ENCODE data around the gene LAMB1. TPM values are rescaled to one million over a fixed set of nuclear protein-coding genes. Genes with fewer than 3 reads are reported as not detected.

LAMB1 gene
- polyA plus RNA-seq, 1 donor from 2014 or later, result 7.6 TPM

DNA sequence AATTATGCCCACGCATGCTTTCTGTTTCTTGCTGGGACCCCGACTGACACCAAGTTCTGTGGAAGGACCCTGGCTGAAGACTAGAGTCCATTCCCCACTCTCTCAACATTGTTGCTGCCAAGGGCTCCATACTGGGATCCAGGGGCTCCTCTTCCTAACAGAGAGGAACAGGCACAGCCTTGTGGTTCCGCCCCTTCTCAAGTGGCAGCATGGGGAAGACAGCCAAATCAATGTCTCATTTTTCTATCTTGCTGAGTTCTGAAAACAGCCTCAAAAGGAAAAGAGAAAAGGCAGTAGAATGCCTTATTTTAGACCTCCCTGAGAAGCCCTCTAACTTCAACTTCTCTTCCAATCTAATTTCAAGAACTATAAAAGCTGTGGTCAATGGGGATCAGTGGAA, 23.7 kb upstream of the LAMB1 start:
- Histone ChIP-seq H3K79me2 (replicated peaks; ENCODE audit: insufficient read depth, low read length) (no peaks in the 10 kb centered on the region), H3K9me3 (ENCODE audit: low read length) (no peaks in the 10 kb centered on the region), H3K4me3 (ENCODE audit: low read length) (no peak overlapping the region), H3K27ac (ENCODE audit: low read length) (no peak overlapping the region), H3K9ac (ENCODE audit: low read length) (no peak overlapping the region), H4K20me1 (ENCODE audit: insufficient read depth) (no peaks in the 10 kb centered on the region), H3K9me2 (ENCODE audit: insufficient read depth, low read length) (no peaks in the 10 kb centered on the region), H3K36me3 (ENCODE audit: insufficient read depth, low read length) (no peaks in the 10 kb centered on the region), H2AFZ (ENCODE audit: low read depth, low read length) (no peak overlapping the region), H3K27me3 (ENCODE audit: insufficient read depth, low read depth, low read length) (no peaks in the 10 kb centered on the region), H3F3A (ENCODE audit: insufficient read depth, low read length, poor library complexity, severe bottlenecking) (no peaks in the 10 kb centered on the region), H3K4me2 (ENCODE audit: low read length) (no peak overlapping the region)
- TF ChIP-seq EP300 (conservative IDR thresholded peaks at IDR 0.05; ENCODE audit: poor library complexity, severe bottlenecking) (no peak), EZH2 (IDR thresholded peaks at IDR 0.05; ENCODE audit: borderline replicate concordance, insufficient read depth, low read length, poor library complexity, severe bottlenecking) (no peak), TAF1 (IDR thresholded peaks at IDR 0.05; ENCODE audit: low read depth) (no peak), RAD21 (conservative IDR thresholded peaks at IDR 0.05) (no peak)
- TF ChIP-seq, protein P1, sequence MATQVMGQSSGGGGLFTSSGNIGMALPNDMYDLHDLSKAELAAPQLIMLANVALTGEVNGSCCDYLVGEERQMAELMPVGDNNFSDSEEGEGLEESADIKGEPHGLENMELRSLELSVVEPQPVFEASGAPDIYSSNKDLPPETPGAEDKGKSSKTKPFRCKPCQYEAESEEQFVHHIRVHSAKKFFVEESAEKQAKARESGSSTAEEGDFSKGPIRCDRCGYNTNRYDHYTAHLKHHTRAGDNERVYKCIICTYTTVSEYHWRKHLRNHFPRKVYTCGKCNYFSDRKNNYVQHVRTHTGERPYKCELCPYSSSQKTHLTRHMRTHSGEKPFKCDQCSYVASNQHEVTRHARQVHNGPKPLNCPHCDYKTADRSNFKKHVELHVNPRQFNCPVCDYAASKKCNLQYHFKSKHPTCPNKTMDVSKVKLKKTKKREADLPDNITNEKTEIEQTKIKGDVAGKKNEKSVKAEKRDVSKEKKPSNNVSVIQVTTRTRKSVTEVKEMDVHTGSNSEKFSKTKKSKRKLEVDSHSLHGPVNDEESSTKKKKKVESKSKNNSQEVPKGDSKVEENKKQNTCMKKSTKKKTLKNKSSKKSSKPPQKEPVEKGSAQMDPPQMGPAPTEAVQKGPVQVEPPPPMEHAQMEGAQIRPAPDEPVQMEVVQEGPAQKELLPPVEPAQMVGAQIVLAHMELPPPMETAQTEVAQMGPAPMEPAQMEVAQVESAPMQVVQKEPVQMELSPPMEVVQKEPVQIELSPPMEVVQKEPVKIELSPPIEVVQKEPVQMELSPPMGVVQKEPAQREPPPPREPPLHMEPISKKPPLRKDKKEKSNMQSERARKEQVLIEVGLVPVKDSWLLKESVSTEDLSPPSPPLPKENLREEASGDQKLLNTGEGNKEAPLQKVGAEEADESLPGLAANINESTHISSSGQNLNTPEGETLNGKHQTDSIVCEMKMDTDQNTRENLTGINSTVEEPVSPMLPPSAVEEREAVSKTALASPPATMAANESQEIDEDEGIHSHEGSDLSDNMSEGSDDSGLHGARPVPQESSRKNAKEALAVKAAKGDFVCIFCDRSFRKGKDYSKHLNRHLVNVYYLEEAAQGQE (IDR thresholded peaks at IDR 0.05; ENCODE audit: borderline replicate concordance), result no peak
- TF ChIP-seq, protein P2, sequence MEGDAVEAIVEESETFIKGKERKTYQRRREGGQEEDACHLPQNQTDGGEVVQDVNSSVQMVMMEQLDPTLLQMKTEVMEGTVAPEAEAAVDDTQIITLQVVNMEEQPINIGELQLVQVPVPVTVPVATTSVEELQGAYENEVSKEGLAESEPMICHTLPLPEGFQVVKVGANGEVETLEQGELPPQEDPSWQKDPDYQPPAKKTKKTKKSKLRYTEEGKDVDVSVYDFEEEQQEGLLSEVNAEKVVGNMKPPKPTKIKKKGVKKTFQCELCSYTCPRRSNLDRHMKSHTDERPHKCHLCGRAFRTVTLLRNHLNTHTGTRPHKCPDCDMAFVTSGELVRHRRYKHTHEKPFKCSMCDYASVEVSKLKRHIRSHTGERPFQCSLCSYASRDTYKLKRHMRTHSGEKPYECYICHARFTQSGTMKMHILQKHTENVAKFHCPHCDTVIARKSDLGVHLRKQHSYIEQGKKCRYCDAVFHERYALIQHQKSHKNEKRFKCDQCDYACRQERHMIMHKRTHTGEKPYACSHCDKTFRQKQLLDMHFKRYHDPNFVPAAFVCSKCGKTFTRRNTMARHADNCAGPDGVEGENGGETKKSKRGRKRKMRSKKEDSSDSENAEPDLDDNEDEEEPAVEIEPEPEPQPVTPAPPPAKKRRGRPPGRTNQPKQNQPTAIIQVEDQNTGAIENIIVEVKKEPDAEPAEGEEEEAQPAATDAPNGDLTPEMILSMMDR (IDR thresholded peaks at IDR 0.05; ENCODE audit: poor library complexity, severe bottlenecking), result no peak

DNA sequence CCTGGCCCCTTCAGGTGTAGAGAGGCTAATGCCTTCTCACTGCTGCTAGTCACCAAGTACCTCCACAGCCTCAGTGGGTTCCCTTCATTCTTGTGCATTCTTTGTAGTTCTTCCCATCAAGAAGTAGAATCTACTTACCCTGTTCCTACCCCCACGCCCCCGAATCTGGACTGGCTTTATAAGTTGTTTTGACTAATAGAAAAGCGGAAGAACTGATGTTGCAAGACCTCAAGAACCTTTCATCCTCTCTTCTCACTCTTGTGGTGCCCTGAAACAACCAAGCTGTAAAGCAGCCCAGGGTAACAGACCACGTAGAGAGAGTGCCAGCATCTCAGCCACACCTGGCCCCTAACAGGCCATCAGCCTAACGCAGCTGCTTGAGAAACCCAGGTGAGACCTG, 23.2 kb upstream of the LAMB1 start:
- H3K4me2 ChIP-seq (ENCODE audit: low read length), result no peak overlapping the region
- H3K4me3 ChIP-seq (ENCODE audit: low read length), result no peak overlapping the region
- no peaks in the 10 kb centered on the region for H4K20me1 ChIP-seq (ENCODE audit: insufficient read depth)
- no peaks in the 10 kb centered on the region for H3K27me3 ChIP-seq (ENCODE audit: insufficient read depth, low read depth, low read length)
- H3K9me3 ChIP-seq (ENCODE audit: low read length), result no peaks in the 10 kb centered on the region
- H2AFZ ChIP-seq (ENCODE audit: low read depth, low read length), result no peak overlapping the region
- no peaks in the 10 kb centered on the region for H3K79me2 ChIP-seq (replicated peaks; ENCODE audit: insufficient read depth, low read length)
- H3K27ac ChIP-seq (ENCODE audit: low read length), result no peak overlapping the region
- no peak overlapping the region for H3K9ac ChIP-seq (ENCODE audit: low read length)
- H3F3A ChIP-seq (ENCODE audit: insufficient read depth, low read length, poor library complexity, severe bottlenecking), result no peaks in the 10 kb centered on the region
- TF ChIP-seq EZH2 (IDR thresholded peaks at IDR 0.05; ENCODE audit: borderline replicate concordance, insufficient read depth, low read length, poor library complexity, severe bottlenecking), result no peak
- no peak for TF ChIP-seq SMC3 (conservative IDR thresholded peaks at IDR 0.05; ENCODE audit: poor library complexity)
- no peak for TF ChIP-seq RAD21 (conservative IDR thresholded peaks at IDR 0.05)
- no peak for TF ChIP-seq TAF1 (IDR thresholded peaks at IDR 0.05; ENCODE audit: low read depth)
- TF ChIP-seq MXI1 (conservative IDR thresholded peaks at IDR 0.05; ENCODE audit: poor library complexity, severe bottlenecking), result no peak
- TF ChIP-seq, protein P1 (IDR thresholded peaks at IDR 0.05; ENCODE audit: borderline replicate concordance), result no peak
- TF ChIP-seq EP300 (conservative IDR thresholded peaks at IDR 0.05; ENCODE audit: poor library complexity, severe bottlenecking), result no peak
- no peak for TF ChIP-seq POLR2AphosphoS5 (IDR thresholded peaks at IDR 0.05)
- TF ChIP-seq, protein P2 (IDR thresholded peaks at IDR 0.05; ENCODE audit: poor library complexity, severe bottlenecking), result no peak
- no peaks in the 10 kb centered on the region for H3K36me3 ChIP-seq (ENCODE audit: insufficient read depth, low read length)
- H3K9me2 ChIP-seq (ENCODE audit: insufficient read depth, low read length), result no peaks in the 10 kb centered on the region

All from neural cell (in vitro differentiated cells).